Measurements from ENCODE around the gene MEGF6.
A peak's percentile ranks its signal among the peaks of the same experiment; 100 is the strongest.

MEGF6 gene
- total RNA-seq, result 5.8 to 29.5 (median 12.1) reads per million in 17 experiments

GRCh38 chr1:3611170-3612019, at the start of gene MEGF6:
TSS of gene MEGF6 (minus strand) at chr1:3611508. CDS start at chr1:3611268, 240 bp downstream.
- DNase-seq, result peak in 3 of 4 experiments; percentile 14 to 49 (median 28)

GRCh38 chr1:3660704-3661103, 49.4 kb upstream of the MEGF6 start:
- DNase-seq, result peak in 2 of 4 experiments; percentile 20 to 33

GRCh38 chr1:3659093-3659492, 47.8 kb upstream of the MEGF6 start:
- DNase-seq, result no peak

GRCh38 chr1:3658231-3658615, 46.9 kb upstream of the MEGF6 start:
- no peak for DNase-seq

GRCh38 chr1:3657578-3658230, 46.4 kb upstream of the MEGF6 start:
- DNase-seq, result no peak

- DNase-seq, result no peak
Observed at GRCh38 chr1:3657096-3657475, 45.8 kb upstream of the MEGF6 start.

GRCh38 chr1:3656450-3657095, 45.3 kb upstream of the MEGF6 start:
- DNase-seq, result no peak

- DNase-seq, result no peak
Observed at GRCh38 chr1:3654549-3655281, 43.4 kb upstream of the MEGF6 start.

GRCh38 chr1:3653286-3653618, 41.9 kb upstream of the MEGF6 start:
- DNase-seq, result no peak

- DNase-seq, result peak in 1 of 4 experiments; percentile 20
Observed at GRCh38 chr1:3652548-3653285, 41.4 kb upstream of the MEGF6 start.

- DNase-seq, result peak in 3 of 4 experiments; percentile 30 to 50 (median 30)
Observed at GRCh38 chr1:3651930-3652547, 40.7 kb upstream of the MEGF6 start, which contains the start of gene TP73. TSS of gene TP73 (plus strand) at chr1:3652516. CDS start at chr1:3682366, 29,850 bp downstream.

GRCh38 chr1:3651026-3651929, 40.0 kb upstream of the MEGF6 start:
- DNase-seq, result peak in 2 of 4 experiments; percentile 15 to 16

GRCh38 chr1:3650248-3651025, 39.1 kb upstream of the MEGF6 start:
- DNase-seq, result no peak

- DNase-seq, result peak; percentile 95 to 97 (median 97)
Observed at GRCh38 chr1:3649342-3650247, 38.3 kb upstream of the MEGF6 start, which contains the start of gene WRAP73. TSS of gene WRAP73 (minus strand) at chr1:3650103. CDS start at chr1:3649999, 104 bp downstream.

- no peak for DNase-seq
Observed at GRCh38 chr1:3646596-3646995, 35.3 kb upstream of the MEGF6 start.

- DNase-seq, result no peak
Observed at GRCh38 chr1:3645666-3646355, 34.5 kb upstream of the MEGF6 start.

GRCh38 chr1:3645247-3645646, 33.9 kb upstream of the MEGF6 start:
- DNase-seq, result no peak

- no peak for DNase-seq
Observed at GRCh38 chr1:3644273-3644672, 33.0 kb upstream of the MEGF6 start.
